GM18951 (cell line): ENCODE data around the gene XPNPEP2.

Source experiments
- POLR2A ChIP-seq: IDR thresholded peaks from 4 replicates; pipeline ENCODE4 v1.6.1; 2011; ENCODE audit warnings: mild to moderate bottlenecking; ENCODE audit not compliant: insufficient read length, insufficient read depth; ENCODE audit errors: extremely low read depth
- in situ Hi-C: fragments of 300-500 bp; cut with MboI; formaldehyde crosslinking; loops from one replicate; pipeline ENCODE4 v1.12.0; 2022; ENCODE audit warnings: low sequenced_read_pairs, mixed read lengths, inconsistent platforms; ENCODE audit not compliant: unreplicated experiment

Gene XPNPEP2, protein sequence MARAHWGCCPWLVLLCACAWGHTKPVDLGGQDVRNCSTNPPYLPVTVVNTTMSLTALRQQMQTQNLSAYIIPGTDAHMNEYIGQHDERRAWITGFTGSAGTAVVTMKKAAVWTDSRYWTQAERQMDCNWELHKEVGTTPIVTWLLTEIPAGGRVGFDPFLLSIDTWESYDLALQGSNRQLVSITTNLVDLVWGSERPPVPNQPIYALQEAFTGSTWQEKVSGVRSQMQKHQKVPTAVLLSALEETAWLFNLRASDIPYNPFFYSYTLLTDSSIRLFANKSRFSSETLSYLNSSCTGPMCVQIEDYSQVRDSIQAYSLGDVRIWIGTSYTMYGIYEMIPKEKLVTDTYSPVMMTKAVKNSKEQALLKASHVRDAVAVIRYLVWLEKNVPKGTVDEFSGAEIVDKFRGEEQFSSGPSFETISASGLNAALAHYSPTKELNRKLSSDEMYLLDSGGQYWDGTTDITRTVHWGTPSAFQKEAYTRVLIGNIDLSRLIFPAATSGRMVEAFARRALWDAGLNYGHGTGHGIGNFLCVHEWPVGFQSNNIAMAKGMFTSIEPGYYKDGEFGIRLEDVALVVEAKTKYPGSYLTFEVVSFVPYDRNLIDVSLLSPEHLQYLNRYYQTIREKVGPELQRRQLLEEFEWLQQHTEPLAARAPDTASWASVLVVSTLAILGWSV

DNA sequence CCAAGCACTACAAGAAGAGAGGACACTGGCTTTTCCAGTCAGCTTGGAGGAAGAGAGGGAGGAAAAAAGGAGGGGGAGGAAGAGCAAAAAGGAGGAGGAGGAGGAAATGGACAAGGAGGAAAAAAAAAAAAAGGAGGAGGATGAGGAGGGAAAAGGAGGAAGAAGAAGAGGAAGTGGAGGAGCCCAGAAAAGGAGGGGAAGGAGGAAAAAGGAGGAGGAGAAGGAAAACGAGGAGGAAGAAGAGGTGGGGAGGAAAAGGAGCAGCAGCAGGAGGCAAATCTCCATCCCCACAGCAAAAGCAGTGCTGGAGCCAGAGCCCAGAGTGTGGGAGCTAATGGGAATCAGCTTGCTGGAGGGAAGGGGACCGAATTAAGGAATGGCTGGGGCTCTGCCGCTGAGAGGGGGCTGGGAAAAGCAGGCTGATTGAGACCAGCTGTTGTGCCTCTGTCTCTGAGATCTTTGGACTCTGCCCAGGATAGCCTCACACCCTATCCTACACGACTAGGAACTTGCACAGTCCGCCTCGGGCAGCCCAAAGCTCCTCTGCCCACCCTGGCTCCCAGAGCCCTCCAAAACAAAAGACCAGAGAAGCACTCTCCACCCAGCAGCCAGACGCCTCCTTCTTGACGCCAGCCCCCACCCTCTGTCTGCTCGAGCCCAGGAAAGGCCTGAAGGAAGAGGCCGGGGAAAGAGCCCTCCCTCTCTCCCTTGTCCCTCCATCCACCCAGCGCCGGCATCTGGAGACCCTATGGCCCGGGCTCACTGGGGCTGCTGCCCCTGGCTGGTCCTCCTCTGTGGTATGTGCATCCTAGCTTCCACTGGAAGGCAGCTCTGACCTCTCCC is at the start of gene XPNPEP2:
Gene XPNPEP2, plus strand, starts transcription at position 514 of the 843 bp plus-strand sequence. Its CDS starts 235 bp downstream, at position 749.
- in situ Hi-C loops: no loop called here
- TF ChIP-seq POLR2A: no peak

DNA sequence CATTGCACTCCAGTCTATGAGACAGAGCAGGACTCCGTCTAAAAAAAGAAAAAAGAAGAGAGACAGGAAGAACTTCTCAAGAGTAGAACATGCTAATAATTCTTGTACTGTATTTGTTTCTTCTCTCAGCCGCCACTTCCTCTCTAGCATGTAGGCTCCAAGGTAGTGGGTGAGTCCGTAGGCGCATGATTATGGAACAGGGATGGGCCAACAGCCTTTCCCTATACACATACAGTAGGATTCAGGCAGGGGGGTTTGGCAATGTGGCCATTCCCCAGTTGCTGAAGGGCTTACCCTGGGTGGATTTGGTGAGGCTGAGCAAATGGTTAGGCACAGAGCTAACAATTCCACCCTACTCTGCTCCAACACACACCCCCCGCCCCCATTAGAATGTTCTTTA is 49.0 kb upstream of the XPNPEP2 start:
- in situ Hi-C loops: no loop called here
- TF ChIP-seq POLR2A: no peak

DNA sequence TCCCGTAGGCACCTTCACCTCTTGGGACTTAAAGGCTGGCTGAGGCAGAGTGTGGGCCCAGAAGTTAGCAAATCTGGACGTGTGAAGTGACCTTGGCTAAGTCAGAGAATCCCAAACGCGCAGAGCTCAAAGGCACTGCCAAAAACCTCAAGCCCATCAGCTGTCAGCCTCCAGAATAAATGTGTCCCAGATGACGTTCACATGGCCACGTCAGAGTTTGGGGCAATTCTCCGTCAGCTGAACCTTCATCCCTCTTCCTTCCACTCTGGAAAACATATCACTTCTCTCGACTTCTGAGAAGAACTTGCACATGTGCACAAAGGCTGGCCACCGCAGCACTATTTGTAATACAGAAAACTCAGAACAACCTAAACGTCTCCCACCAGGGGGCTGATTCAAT is 48.3 kb upstream of the XPNPEP2 start:
- no peak for TF ChIP-seq POLR2A
- in situ Hi-C loops: no loop called here

DNA sequence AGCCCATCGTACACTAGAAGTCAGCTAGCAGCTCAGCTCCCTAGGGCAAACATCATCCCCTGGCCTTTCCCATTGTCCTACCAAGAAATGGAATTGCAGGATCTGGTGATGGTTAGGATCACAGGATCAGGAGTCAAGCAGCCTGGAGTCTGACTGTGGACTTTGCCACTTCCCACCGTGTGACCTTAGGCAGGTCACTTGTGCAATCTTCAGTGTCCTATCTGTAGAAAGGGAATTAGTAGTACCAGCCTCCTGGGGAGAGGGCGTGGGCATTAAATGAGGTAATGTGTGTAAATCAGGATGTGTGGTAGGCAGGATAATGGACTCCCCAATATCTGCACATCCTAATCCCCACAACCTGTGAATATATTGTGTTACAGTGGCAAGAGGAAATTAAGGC is 45.4 kb upstream of the XPNPEP2 start:
- TF ChIP-seq POLR2A: no peak
- in situ Hi-C loops: no loop called here

DNA sequence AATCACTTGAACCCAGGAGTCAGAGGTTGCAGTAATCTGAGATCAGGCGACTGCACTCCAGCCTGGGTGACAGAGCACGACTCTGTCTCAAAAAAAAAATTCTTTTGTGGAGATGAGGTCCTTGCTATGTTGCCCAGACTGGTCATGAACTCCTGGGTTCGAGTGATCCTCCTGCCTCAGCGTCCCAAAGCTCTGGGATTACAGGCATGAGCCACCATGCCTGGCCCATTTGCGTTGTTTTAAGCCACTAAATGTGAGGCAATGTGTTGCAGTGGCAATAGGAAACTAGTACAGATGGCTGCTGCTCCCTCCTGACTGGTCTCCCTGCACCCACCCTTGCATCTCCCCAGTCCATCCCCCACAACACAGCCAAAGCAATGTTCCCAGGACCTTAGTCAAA is 44.0 kb upstream of the XPNPEP2 start:
- in situ Hi-C loops: no loop called here
- TF ChIP-seq POLR2A: no peak

- in situ Hi-C loops: no loop called here
- no peak for TF ChIP-seq POLR2A
Observed at GRCh38 chrX:129695535-129695934, 43.2 kb upstream of the XPNPEP2 start.

DNA sequence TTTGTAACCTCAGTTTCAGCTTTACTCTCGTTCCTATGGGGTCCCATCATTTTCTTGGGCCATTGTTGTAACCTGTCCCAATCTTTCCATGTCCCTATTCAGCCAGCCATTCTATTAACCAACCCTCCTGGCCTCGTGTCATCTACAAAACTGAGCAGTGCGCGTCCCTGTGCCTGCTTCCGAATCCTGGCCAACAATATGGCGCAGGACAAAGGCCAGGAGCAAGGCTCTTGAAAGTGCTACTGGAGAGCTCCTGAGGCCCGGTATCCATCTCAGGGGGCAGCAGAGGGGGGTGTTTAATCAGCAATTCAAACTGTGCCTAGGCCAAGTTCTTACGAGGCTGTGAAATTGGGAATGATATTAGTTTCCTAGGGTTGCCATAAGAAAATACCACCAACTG is 42.8 kb upstream of the XPNPEP2 start:
- TF ChIP-seq POLR2A: no peak
- in situ Hi-C loops: no loop called here

DNA sequence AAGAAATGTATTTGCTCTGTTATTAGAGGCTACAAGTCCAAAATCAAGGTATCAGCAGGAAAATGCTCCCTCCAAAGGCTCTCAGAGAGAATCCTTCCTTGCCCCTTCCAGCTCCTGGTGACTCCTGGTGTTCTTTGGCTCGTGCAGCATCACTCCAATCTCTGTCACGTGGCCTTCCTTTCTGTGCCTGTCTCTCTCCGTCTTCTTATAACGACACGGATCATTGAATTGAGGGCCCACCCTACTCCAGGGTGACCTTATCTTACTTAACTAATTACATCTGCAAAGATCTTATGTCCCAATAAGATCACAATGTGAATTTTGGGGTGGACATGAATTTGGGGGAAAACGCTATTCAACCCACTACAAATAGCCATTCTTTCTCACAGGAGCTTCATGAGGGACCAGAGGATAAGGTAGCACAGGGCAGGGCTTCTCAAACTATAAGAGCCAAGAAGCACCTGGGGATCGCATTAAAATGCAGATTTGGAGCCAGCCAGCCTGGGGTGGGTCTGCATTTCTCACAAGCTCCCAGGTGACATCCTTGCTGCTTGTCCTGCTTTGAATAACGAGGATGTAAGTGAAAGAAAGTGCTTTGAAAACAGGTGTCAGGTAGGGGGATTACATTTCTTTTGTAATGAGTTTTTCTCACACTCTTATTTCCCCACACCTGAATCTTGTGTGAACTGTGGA is 42.2 kb upstream of the XPNPEP2 start:
- TF ChIP-seq POLR2A: no peak
- in situ Hi-C loops: no loop called here

GRCh38 chrX:129697204-129697829 is 41.5 kb upstream of the XPNPEP2 start:
- in situ Hi-C loops: no loop called here
- TF ChIP-seq POLR2A: no peak

GRCh38 chrX:129698150-129698549 is 40.6 kb upstream of the XPNPEP2 start:
- in situ Hi-C loops: no loop called here

DNA sequence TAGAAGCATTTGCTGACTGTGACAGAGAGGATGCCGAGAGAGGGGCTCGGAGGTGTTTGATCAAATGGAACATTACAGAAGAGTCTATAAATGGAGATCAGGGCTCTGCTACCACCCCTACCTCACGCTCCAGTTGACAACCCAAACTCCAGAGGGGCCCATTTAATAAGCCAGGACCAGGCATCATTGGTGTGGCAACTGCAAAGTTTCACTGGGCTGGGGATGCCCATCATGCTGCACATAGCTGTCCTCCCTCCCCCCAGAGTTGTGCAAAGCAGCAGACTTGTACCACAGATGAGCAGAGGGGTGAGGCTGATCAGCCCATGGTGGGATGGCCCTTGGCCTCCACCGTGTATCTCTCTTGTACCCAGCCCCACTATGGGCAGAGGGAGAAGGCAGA is 38.2 kb upstream of the XPNPEP2 start:
- no peak for TF ChIP-seq POLR2A
- in situ Hi-C loops: no loop called here

More at GRCh38 chrX:129698150-129698549, 40.6 kb upstream of the XPNPEP2 start:
- no peak for TF ChIP-seq POLR2A

DNA sequence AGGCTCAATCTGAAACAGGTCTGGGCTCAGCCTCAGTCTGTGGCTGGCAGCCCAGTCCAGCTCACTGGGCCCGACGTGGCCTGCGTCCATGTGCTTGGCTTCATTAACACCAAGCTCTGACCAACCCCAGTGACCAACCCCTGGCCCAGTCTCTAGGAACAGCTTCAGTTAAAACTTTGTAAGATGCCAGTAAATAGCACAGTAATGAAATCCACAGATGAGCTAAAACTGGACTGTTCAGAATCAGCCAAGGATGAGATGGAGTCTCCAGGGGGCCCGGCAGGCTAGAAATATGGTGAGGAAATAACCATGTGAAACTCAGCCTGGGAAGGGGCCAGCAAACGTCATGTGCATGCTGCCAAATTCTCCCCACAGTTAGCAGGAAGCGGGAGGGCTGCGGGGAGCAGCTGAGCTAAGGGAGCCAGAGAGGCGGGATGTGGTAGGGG is 37.1 kb upstream of the XPNPEP2 start:
- in situ Hi-C loops: no loop called here
- no peak for TF ChIP-seq POLR2A
